HG03196 (cell line): ENCODE data around the gene CLCA1.
"Not testable (repeated sequence)": the region's sequence is repeated elsewhere in the genome, so short reads cannot be mapped to it uniquely, and the experiment has no call there.

ENCODE experiments used
- ATAC-seq: cut with Tn5 transposase; IDR thresholded peaks from one replicate; pipeline ENCODE4 v1.9.1; 2021; ENCODE audit not compliant: unreplicated experiment

Gene CLCA1

DNA sequence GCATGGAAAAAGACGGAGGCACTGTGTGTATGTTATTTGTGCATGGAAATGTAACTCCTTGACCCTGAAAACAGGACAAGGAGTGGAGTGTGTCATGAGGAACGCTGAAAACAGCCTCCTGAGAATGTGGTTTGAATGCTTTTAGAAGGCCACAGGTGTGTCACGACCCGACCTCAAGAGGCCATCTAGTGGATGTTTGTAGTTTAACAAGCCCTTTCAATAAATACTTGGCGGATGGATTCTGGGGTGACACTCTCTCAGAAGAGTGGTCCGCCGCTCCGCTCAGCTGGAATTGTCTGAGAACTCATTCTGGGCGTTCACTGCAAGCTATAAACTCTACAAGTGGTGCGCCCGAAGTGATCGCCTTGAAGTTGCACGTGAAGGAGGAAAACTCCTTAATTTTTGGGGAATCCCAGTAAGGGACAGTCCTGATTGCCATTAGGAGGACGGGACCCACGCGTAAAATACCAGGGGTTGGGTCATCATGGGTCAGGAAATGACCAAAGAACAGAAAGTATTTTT is 33.5 kb downstream of the CLCA1 start:
- not testable (repeated sequence) for ATAC-seq

DNA sequence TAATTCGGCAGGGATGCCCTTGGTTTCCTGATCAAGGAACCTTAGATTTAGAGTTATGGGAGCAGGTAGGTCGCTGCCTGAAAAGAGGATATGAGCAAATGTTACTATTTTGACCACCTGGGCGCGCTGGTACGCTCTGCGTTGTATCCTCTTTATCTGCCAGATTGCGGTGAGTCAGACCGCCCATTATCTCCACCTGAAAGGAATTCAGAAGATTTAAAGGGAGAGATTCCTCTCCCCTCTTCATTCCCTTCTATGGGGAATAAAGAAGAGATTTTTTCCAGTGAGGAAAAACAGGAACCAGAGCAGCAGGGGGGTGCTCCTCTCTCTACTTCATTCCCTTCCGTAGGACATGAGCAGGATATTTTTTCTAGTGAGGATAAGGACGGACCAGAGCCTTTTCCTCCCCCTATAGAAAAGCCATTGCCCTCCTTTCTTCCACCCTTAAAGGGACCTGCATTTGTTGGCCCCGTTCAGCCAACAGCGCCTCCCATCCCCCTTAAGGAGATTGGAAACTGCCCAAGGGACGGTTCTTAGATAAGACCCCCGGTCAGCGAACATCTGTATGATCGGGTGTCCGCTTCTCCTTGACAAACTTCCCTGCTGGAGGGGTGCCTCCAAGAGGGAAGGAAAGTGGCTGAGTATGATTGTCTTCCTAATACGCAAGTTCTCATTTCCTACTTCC is 34.1 kb downstream of the CLCA1 start:
- ATAC-seq, result no peak

DNA sequence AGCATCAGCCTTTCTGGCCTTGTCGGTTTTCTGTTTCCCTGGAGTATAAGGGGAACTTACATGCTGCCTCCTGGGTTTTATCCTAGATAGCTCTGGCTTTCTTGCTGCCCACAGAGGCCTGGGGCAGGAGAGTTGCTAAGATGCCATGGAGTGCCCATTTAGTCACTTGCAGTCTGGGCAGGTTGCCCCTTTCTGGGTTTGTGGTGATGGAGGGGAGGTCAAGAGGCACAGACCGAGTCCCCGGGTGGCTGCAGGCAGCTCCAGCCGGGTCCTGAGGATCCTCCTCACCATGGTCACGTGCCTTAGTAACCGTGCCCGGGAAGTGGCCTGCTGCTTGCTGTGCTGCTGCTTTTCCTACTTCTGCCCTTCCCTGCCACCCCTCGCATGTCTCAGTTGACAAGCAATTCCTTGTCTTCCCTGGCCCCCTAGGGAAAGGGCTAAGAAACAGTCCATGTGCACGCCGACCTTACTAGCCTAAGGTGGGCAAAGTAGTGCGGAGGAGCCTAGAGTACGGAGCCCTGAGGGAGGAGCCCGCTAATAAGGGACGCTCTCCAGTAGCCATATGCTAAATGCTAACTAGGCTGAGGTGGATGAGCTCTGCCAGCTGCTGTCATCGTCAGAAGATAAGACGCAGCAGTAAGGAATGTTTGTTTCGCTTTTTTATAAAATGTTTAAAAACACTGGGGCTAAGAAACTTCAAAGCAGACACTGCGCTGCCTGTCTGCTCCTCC is 34.8 kb downstream of the CLCA1 start:
- ATAC-seq, result no peak

DNA sequence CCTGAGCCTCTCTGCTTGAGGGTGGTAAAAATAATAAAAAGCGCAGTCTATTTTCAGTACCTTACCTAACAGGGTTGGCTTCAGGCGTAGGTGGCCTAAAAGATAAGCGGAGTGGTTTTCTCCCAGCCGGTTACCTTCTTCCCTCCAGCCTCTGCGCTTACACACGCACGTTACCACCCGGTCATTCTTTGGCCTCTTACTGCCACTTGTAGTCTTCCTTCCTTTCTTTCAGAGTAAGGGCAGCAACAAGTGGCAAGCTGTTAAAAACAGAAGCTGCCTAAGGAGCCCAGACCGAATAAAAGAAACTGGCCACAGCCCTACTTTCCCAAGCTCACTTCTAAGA is 35.4 kb downstream of the CLCA1 start:
- no peak for ATAC-seq

DNA sequence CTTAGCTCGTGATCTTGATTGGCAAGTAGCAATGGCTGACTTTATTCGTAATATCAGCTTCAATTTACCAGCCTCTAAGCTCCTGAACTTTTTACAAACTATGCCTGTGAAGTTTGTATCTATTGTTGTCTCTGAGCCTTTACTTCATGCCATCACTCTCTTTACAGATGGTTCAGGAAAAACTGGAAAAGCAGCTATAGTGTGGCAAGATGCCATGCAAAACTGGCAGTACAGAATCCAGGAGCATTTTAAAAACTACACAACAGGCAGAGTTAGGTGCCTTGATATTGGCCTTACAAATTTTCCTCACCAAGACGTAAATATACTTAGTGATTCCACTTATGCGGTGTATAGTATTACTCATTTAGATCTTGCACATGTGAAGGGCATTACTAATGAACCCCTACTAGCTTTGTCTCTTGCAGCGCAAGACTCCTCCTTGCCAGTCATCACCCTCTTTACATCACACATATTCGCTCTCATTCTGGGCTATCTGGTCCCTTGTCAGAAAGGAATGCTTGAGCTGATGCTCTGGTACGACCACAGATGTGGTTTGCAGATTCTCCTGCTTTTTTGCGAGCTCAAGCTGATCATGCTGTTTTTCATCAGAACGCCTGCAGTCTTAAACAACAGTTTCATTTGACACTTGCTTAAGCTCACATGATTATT is 36.3 kb downstream of the CLCA1 start:
- no peak for ATAC-seq

DNA sequence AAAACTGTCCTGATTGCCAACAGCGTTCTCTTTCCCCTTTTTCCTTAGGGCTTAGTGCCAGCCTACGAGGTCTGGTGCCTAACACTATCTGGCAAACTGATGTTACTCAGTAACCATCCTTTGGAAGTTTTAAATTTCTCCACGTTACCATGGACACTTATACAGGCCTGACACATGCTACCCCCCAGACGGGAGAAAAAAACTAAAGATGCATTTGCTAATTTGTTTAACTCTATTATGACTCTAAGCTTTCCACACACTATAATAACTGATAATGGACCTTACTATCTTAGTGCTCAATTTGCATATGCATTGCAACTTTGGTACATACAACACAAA is 36.8 kb downstream of the CLCA1 start:
- no peak for ATAC-seq

DNA sequence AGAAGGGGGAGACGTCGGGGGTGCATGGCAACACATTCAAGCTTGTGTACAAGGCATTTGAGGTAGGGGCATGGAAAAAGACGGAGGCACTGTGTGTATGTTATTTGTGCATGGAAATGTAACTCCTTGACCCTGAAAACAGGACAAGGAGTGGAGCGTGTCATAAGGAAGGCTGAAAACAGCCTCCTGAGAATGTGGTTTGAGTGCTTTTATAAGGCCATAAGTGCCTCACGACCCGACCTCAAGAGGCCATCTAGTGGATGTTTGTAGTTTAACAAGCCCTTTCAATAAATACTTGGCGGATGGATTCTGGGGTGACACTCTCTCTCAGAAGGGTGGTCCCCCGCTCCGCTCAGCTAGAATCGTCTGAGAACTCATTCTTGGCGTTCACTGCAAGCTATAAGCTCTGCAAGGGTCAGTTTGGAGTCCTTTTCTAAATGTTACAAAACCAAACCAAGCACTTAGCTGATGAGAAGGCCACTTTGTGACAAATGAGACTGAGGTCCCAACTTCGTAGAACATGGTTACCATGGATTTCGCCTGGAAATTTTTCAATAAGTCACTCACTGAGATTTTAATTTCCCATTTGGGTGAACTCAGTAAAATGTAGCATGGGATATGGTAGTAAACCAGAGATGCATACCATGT is 39.3 kb downstream of the CLCA1 start:
- ATAC-seq, result no peak

DNA sequence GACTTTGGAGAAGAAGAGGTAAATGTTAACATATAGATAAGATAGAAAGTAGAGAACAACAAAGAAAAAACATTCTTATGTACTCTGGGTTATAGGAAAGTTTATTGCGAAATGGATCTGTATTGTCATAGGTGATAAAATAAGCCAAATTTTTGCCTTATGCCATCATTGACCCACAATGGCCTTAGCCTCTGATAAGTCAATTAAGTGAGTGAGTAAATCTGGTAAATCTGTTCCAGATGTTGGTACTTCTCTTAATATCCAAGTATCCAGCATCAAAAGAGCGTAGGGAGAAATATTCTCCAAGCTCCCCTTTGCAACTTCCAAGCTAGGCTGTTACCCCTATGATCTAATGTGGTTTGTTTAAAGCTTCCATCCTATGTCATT is 39.8 kb downstream of the CLCA1 start:
- no peak for ATAC-seq

DNA sequence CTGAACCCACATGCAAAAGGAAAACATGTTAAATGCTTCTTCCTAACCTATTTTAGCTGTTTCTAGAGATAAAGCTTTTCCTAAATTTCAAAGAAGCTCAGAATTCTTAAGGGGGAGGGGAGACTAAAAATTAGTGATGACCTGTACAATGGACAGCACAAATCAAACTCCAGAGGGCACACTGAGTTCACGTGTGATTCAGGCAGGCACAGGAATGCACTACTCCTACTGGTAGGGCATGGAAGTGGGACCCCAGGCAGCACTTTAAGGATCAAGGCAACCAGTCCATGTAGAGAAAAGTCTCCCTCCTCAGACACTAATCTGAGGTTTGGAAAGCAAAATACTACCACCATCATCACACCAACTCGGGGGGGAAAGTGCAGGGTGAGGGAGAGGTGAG is 46.9 kb downstream of the CLCA1 start:
- no peak for ATAC-seq

DNA sequence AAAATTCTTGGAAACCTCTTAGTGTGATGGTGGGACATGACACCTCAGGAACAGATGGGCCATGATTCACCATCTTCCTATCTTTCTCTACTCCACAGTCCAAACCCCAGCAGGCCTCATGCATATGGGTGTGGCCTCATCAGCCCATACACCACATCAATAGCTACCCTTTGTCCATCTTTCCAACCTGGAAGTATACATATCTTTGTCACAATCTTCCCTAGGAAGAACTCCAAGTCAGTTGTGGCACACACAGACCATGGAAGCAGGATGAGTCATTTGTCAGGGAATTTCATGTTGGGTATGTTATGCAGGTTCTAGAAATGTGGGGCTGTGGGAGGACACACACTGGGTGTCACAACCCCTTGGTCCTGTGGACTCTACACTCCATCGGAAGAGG is 47.6 kb downstream of the CLCA1 start:
- ATAC-seq, result no peak

DNA sequence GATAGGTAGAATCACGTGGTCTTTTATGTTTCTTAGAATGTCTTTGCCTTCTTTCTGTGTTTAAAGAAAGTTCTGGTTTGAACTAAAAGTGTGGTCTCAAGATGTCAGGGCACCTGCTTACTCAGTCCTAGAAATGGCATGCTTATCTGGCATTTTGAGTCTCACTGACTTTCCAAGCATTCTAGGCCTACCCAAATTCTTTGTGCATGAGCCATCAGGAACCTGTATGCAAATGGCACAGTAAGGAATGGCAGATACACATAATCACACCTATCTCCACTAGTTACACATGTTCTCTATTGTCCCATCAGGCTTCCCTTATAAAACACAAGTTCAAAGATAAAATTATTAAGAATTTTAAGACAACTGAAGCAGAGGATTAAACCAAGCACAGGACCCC is 48.6 kb downstream of the CLCA1 start:
- ATAC-seq, result no peak

DNA sequence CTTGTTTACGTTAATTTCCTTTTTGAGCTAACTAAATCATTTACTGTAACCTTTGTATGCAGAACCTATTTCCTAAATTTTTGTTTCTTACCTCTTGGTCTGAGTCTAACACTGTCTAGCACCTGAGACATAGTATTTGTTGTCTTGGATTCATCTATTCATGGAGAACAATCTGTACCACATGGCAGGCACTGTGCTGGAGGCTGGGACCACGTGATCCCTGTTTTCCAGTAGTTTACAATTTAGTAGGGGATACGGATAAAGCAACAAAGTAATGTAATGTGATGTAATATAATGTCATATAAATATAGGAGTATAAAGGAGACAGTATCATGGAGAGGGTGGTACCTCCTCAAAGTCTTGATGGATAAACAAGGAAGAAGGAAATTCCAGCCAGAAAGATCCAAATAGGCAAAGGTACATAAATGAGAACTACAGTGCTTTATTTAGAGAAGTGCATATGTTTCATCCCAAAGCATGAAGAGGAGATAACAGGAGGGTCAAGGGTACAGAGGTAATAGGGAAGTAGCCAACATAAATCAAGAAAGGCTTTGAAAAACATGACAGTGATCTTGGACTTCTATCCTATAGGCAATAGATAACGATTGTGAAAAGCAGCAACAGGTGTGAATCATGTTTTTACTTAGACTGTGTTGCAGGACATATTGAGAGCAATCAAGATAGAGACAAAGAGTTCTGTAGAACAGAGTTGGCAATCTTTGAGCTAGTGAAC is 52.2 kb downstream of the CLCA1 start:
- ATAC-seq, result no peak

DNA sequence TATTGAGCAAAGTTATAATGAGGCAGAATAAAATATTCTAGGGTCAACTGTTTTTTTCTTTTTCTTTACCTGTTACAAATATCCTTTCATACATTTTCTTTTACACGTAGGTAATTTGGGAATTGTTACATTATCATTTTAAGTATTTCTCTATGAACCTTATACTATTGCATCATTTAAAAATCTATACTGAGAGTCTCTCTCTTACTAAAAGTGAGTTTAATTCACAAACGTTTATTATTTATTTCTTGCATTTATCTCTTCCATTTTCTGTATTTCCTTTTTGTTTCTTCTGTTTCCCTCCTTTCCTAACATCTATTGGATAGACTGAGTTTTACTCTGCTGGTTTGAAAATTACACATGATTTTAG is 52.8 kb downstream of the CLCA1 start:
- no peak for ATAC-seq

DNA sequence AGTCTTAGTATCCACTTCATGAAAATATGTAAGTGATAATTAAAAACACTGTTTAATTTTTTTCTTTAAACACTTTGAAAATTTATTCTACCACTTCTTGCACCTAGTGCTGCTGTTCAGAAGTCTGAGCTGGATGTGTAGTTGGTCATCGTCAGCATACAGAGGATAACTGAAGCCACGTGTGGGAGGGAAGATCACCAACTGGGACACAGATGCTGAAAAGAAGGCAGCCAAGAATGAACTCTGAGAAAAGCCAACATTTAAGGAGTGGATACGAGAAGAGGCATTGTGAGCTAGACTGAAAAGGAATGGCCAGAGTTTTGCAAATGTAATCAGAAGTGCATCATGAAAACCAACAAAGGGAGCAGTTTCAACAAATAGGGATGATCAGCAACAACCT is 53.5 kb downstream of the CLCA1 start:
- no peak for ATAC-seq

DNA sequence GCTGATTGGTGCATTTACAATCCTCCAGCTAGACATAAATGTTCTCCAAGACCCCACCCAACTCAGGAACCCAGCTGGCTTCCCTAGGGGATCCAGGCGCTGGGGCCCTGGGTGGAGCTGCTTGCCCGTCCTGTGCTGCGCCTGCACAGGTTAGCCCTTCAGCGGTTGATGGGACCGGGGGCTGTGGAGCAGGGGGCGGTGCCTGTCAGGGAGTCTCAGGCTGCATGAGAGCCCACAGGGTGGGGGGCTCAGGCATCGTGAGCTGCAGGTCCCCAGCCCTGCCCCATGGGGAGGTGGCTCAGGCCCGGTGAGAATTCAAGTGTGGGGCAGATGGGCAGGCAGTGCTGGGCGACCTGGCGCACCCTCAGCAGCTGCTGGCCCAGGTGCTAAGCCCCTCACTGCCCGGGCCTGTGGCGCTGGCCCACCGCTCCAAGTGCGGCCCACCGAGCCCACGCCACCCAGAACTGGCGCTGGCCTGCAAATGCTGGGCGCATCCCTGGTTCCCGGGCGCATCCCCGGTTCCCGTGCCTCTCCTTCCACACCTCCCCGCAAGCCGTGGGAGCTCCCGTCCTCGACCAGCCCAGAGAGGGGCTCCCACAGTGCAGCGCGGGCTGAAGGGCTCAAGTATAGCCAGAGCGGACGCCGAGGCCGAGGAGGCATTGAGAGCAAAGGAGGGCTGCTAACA is 55.1 kb downstream of the CLCA1 start:
- ATAC-seq, result no peak

DNA sequence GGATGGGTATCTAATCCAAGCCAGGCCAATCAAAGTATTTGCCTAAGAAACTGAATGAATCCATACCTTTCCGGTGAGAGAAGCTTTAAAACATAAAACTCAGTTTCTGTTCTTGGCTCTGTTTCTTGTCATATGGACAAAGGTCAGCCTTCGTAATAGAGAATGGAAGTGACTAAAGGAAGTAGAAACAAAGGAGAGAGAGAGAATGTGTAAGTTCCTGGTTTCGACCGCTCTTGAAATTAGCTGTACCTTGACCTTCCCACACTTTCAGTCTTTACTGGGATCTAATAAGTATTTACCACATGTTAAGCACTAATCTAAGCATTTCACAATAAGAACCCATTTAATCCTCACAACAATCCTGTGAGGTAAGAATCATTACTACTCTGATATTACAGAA is 58.6 kb downstream of the CLCA1 start:
- ATAC-seq, result no peak

DNA sequence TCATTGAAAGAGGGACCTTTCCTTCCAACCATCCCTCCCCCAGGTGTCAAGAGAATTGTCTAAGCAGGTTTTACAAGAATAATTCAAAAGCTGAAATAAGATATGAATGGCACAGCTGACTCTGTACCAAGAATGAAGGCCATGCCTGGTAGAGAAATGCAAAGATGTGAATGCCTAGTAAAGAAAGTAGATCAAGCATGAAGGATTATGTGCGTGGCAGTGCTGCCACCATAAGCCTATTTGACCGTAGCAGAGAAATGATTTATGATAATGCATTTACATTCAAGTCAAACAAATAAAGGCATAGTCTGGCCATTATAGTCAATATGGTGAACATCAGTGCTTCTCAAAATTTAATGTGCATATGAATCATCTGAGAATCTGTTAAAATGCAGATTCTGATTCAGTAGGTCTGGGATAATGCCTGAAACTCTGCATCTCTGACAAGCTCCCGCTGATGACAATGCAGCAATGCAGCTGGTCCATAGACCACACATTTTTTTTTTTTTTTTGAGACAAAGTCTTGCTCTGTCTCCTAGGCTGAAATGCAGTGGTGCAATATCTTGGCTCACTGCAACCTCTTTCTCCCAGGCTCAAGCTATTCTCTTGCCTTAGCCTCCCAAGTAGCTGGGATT is 61.6 kb downstream of the CLCA1 start:
- ATAC-seq, result no peak

DNA sequence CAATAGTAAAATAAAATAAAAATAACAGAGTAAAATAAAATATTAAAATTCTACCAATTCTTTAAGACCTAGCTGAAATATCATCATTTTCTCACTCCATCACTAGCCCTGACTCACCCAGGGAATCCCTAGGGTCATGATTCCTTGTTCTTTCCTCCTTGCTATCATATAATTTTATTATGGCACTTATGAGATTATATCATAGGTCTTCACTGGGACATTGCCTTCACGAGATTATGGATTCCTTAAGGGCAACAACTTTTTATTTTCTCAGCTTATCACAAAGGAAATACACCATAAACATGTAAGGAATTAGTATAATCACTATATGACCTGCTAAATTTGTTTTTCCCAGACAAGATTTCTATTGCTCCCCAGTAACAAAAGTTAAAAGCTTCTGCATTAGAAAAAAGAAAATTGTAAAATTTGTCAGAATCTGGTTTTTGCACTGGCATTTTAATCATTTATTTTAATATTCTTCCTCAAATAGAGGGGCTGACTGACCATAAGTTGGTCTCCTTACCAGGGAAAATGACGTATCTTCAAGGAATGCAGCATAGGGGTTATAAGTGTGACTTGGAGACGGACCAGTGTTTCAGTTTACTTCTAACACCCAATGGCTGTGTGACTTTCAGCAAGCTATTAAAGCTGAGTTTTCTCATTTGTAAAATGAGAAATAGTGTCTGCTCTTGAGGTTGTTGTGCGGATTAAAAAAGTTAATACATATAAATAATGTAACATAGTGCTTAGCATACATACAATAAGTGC is 69.4 kb downstream of the CLCA1 start:
- no peak for ATAC-seq

DNA sequence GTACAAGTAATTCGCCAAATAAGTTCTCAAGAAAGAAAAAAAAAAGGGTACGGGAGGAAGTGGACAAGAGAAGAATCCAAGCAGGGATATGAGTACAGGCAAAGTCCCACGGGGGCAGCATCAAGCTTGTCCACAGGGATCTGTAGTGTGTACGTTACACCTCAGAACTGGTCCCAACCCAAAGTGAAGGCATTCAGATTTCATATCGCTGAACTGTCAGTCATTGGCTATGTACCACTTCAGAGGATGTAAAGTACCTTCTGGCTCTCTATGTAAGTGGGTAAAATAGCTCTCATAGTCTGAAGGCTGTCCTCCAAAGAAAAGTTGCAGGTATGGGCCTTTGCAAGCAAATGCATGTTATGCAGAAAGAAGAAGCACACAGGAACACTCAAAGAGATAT is 70.0 kb downstream of the CLCA1 start:
- ATAC-seq, result no peak
